Ishikawa (cell line): ENCODE results near the gene FSTL4.

Source experiments
- CEBPB ChIP-seq: IDR thresholded peaks from 2 replicates; pipeline ENCODE4 v1.6.1; 2012
- CREB1 ChIP-seq: IDR thresholded peaks from 2 replicates; pipeline ENCODE4 v1.6.1; 2012; ENCODE audit warnings: low read depth
- EGR1 ChIP-seq: IDR thresholded peaks from 2 replicates; pipeline ENCODE4 v1.6.1; 2012
- EP300 ChIP-seq: IDR thresholded peaks from 2 replicates; pipeline ENCODE4 v1.6.1; 2012; ENCODE audit warnings: borderline replicate concordance
- FOXM1 ChIP-seq: IDR thresholded peaks from 2 replicates; pipeline ENCODE4 v1.6.1; 2012; ENCODE audit warnings: low read depth, borderline replicate concordance
- NFIC ChIP-seq: IDR thresholded peaks from 2 replicates; pipeline ENCODE4 v1.6.1; 2012
- RAD21 ChIP-seq: IDR thresholded peaks from 2 replicates; pipeline ENCODE4 v1.6.1; 2012; ENCODE audit warnings: low read depth
- TAF1 ChIP-seq: IDR thresholded peaks from 2 replicates; pipeline ENCODE4 v1.6.1; 2012; ENCODE audit warnings: low read depth, mild to moderate bottlenecking
- TCF12 ChIP-seq: IDR thresholded peaks from 2 replicates; pipeline ENCODE4 v1.6.1; 2012; ENCODE audit warnings: low read depth
- TEAD4 ChIP-seq: IDR thresholded peaks from 2 replicates; pipeline ENCODE4 v1.6.1; 2012
- YY1 ChIP-seq: IDR thresholded peaks from 2 replicates; pipeline ENCODE4 v1.6.1; 2012; ENCODE audit warnings: low read depth
- ZBTB7A ChIP-seq: IDR thresholded peaks from 2 replicates; pipeline ENCODE4 v1.6.1; 2012; ENCODE audit warnings: low read depth
- TF ChIP-seq, protein P1 (sequence below): IDR thresholded peaks from 2 replicates; pipeline ENCODE4 v1.6.1; 2012; ENCODE audit warnings: low read depth, mild to moderate bottlenecking
- TF ChIP-seq, protein P2 (sequence below): IDR thresholded peaks from 2 replicates; pipeline ENCODE4 v1.6.1; 2012
- TF ChIP-seq, protein P3 (sequence below): IDR thresholded peaks from 2 replicates; pipeline ENCODE4 v1.6.1; 2012

FSTL4 gene

DNA sequence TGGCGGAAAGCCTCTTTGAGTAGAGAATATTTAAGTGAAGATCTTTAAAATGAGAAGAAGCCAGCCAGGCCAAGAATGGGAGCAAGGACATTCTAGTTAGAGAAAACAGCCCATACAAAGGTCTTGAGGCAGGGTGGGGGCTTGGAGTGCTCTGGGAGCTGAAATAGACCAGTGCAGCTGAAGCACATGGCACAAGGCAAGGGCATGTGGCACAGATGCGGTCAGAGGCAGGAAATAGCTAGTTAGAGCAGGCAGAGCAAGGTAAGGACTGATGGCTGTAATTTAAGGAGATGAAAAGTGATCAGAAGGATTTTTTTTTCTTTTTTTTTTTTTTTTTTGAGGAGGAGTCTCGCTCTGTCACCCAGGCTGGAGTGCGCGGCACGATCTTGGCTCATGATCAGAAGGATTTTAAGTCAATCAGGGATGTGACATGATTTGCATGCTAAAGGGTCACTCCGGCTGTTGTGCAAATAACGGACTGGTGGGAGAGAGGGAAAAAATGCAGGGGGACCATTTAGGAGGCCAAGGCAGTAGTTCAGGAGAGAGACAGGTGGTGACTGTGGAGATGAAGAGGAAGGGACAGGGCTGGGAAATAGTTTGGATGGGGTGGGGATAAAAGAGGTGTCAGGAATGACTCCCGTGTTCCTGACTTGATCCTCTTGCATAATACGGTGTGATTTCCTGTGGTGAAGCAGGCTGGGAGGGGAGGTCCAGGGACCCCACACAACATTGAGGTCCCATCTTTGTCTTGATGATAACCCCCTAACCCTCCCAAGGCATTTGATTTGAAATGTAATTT is 352.9 kb downstream of the FSTL4 start:
- TF ChIP-seq, protein P1, sequence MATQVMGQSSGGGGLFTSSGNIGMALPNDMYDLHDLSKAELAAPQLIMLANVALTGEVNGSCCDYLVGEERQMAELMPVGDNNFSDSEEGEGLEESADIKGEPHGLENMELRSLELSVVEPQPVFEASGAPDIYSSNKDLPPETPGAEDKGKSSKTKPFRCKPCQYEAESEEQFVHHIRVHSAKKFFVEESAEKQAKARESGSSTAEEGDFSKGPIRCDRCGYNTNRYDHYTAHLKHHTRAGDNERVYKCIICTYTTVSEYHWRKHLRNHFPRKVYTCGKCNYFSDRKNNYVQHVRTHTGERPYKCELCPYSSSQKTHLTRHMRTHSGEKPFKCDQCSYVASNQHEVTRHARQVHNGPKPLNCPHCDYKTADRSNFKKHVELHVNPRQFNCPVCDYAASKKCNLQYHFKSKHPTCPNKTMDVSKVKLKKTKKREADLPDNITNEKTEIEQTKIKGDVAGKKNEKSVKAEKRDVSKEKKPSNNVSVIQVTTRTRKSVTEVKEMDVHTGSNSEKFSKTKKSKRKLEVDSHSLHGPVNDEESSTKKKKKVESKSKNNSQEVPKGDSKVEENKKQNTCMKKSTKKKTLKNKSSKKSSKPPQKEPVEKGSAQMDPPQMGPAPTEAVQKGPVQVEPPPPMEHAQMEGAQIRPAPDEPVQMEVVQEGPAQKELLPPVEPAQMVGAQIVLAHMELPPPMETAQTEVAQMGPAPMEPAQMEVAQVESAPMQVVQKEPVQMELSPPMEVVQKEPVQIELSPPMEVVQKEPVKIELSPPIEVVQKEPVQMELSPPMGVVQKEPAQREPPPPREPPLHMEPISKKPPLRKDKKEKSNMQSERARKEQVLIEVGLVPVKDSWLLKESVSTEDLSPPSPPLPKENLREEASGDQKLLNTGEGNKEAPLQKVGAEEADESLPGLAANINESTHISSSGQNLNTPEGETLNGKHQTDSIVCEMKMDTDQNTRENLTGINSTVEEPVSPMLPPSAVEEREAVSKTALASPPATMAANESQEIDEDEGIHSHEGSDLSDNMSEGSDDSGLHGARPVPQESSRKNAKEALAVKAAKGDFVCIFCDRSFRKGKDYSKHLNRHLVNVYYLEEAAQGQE, result no peak
- no peak for TF ChIP-seq EP300
- TF ChIP-seq CREB1, result no peak
- no peak for TF ChIP-seq TCF12
- no peak for TF ChIP-seq ZBTB7A
- no peak for TF ChIP-seq YY1
- TF ChIP-seq EGR1, result no peak
- TF ChIP-seq, protein P2, sequence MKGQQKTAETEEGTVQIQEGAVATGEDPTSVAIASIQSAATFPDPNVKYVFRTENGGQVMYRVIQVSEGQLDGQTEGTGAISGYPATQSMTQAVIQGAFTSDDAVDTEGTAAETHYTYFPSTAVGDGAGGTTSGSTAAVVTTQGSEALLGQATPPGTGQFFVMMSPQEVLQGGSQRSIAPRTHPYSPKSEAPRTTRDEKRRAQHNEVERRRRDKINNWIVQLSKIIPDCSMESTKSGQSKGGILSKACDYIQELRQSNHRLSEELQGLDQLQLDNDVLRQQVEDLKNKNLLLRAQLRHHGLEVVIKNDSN, result no peak
- TF ChIP-seq NFIC, result no peak
- no peak for TF ChIP-seq CEBPB
- no peak for TF ChIP-seq TAF1
- TF ChIP-seq, protein P3, sequence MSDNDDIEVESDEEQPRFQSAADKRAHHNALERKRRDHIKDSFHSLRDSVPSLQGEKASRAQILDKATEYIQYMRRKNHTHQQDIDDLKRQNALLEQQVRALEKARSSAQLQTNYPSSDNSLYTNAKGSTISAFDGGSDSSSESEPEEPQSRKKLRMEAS, result no peak
- no peak for TF ChIP-seq TEAD4
- TF ChIP-seq FOXM1, result no peak
- no peak for TF ChIP-seq RAD21

DNA sequence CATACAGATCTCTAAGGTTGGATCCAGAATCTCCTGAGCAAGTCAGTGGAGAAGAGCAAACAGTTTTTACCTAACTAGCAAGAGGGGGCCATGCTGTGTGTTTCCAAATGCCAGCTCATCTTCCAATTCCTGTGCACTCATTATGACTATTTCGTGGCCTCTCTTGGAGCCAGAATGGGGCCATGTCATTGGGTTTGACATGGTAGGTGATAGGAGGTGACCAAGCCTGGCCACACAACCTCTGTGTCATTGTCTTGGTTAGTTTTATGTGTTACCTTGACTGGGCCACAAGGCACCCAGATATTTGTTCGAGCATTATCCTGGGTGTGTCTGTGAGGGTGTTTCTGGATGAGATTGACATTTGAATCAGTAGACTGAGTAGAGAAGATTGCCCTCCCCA is 354.4 kb downstream of the FSTL4 start:
- TF ChIP-seq, protein P1, result no peak
- no peak for TF ChIP-seq RAD21
- TF ChIP-seq, protein P2, result no peak
- no peak for TF ChIP-seq ZBTB7A
- no peak for TF ChIP-seq NFIC
- no peak for TF ChIP-seq YY1
- no peak for TF ChIP-seq TCF12
- no peak for TF ChIP-seq CEBPB

DNA sequence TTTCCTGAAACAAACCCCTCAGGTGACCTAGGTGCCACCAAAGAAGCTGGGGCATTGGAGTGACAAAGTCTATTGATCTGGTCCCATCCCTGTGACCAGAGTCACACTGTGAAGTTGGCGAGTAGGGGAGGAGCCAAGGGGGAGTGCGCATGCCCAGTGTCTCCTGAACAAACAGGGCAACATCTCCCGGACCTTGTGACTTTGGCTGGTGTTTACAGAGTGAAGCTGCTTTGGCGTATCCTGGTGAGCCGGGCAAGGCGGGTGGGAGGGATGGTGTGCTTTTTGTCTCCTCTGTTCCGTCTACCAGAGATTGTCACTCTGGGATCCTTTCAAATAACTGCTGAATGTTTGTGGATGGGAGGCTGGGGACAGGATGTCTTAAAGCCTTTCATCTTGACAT is 356.1 kb downstream of the FSTL4 start:
- TF ChIP-seq, protein P3, result no peak
- no peak for TF ChIP-seq RAD21
- no peak for TF ChIP-seq TCF12
- TF ChIP-seq EGR1, result no peak
- no peak for TF ChIP-seq EP300
- TF ChIP-seq, protein P2, result no peak
- no peak for TF ChIP-seq YY1

DNA sequence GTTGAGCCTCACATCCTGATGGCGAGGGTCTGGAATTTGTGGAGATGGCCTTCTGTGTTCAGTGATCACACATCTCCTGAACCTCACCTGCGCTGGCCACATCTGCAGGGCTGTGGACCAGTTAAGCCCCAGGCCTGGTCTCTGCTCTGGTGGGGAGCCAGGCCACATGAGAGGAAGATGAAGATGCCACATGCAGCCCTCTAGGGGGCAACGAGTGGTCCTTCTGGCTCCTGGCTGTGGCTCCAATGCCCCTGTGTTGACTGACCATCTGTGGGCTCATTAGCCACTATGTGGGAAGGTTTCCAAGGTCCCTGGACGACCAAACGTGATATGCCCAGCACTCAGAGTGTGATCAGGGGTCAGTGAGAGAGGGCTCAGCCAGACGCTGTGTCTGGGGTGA is 357.5 kb downstream of the FSTL4 start:
- TF ChIP-seq ZBTB7A (no peak), EP300 (no peak), YY1 (no peak), TAF1 (no peak), CREB1 (no peak), EGR1 (no peak), TCF12 (no peak), TEAD4 (no peak), FOXM1 (no peak), RAD21 (no peak)
- TF ChIP-seq, protein P2, result no peak
- TF ChIP-seq, protein P3, result no peak

DNA sequence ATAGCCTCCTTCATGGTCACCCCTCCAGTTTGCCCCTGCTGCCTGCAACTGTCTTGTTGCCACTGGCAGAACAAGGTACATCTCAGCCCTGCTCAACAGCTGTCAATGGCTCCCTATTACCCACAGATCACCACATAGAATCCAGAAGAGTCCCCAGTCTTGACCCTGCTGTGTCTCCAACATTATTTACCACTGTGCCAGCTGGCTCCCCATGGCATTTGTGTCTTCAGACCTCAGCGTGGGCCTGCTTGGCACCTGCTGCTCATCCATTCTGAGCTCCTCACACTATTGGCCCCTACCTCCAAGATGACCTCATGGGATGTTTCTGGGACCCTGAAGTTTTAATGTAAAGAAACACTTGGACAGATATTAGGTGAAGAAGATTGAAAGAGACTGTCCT is 358.7 kb downstream of the FSTL4 start:
- no peak for TF ChIP-seq TAF1
- no peak for TF ChIP-seq CREB1
- no peak for TF ChIP-seq EGR1
- TF ChIP-seq TCF12, result no peak
- TF ChIP-seq CEBPB, result no peak
- no peak for TF ChIP-seq EP300
- TF ChIP-seq FOXM1, result no peak
- TF ChIP-seq NFIC, result no peak
- TF ChIP-seq ZBTB7A, result no peak
- TF ChIP-seq TEAD4, result no peak
- TF ChIP-seq RAD21, result no peak
- no peak for TF ChIP-seq YY1
- TF ChIP-seq, protein P2, result no peak
- TF ChIP-seq, protein P1, result no peak
- TF ChIP-seq, protein P3, result no peak
